Hepatic stellate cell (primary cell): ENCODE data around the gene RBM38.
A peak's percentile ranks its signal among the peaks of the same experiment; 100 is the strongest.

Experiments used
- DNase-seq: peaks from one replicate; pipeline ENCODE4 v3.0.0; 2011; ENCODE audit warnings: low spot score

Gene RBM38

DNA sequence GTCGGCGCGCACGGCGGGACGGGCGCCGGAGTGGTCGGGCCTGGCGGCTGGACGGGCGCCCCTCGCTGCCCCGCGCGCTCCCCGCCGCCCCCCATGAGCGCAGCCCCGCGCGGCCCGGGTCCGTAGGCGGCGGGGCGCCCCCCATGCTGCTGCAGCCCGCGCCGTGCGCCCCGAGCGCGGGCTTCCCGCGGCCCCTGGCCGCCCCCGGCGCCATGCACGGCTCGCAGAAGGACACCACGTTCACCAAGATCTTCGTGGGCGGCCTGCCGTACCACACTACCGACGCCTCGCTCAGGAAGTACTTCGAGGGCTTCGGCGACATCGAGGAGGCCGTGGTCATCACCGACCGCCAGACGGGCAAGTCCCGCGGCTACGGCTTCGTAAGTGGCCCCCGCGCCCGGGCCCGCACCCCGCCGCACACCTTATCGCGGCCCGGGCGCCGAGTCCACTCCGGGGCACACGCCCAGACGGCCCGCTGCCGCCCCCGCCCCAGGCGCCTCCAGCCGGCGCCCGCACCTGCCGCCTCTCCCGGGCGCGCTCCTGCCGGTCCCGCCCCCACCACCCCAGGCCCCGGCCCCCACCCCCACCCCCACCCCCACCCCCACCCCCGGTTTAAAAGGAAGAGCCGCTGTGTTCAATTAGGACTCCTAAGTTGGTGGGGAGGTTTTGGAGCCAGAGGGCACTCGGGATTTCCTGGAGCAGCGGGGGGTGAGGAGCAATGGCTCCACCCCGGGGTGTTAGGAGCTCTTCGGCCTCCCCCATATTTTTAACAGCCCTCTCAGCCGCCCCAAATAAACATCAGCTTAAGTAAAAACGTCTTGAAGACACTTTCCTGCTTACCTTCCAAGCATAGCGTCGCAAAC is 474 bp downstream of the RBM38 start:
- DNase-seq: no peak

DNA sequence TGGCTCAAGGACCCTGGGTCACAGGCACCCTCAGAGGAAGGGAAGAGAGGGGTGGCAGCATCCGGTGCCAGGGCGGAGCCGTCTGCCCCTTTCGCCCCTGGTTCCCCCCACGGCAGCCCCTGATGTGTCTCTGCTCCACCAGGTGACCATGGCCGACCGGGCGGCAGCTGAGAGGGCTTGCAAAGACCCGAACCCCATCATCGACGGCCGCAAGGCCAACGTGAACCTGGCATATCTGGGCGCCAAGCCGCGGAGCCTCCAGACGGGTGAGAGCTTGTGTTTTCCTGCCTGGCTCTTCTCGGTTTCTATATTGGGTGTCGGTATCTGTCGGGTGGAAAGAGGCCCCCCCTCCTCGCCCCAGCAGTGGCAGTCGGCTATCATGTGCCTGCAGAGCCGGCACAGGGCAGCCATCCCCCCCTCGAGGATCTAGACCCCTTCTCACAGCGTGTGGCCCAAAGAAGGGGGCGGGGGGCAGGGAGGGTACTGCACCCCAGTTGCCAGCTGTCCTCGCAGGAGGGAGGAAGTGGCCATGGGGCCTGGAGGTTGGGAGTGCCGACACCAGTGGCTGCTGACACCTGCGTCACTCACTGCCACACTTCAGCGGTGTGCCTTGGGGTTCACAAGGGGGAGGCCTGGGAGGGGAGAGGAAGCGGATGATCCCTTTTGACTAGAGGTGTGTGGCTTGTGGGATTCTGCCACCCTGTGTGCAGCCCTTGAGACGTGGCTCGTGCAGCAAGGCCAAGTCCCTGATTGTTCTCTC is 1.5 kb downstream of the RBM38 start:
- no peak for DNase-seq

DNA sequence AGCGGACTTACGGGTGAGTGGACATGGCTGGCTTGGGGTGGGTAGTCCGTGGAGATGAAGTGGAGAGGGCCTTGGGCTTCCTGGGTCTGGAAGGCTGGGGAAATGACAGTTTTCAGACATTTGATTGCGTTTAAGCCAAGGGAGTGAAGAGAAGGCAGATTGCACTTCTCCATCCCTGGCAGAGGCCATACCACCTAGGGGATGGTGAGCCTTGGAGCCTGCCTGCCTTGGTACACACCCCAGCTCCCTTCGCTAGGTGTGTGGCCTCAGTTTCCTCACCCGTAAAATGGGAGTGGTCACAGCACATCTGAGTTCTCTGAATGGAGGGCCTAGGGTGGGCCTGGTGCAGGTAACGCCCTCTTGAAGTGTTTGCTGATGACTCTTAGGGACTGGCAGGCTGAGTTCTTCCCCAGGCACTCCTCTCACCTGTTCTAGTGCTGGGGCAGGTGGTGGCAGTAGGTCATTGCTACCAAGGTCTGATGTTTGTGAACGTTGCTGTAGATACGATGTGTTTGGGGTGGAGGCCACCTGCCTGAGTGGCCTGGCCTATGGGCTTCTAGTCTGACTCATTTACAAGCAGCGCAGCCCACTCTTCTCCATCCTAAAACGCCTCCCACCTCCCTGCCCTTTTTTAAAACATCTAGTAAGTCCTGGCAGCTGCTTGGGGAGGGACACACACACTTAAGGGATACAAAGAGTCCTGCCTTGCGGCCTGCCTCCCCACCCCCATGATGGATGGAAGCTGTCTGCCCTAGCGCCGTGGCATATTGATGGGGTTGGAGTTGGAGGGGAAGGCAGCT is 2.3 kb downstream of the RBM38 start:
- no peak for DNase-seq

DNA sequence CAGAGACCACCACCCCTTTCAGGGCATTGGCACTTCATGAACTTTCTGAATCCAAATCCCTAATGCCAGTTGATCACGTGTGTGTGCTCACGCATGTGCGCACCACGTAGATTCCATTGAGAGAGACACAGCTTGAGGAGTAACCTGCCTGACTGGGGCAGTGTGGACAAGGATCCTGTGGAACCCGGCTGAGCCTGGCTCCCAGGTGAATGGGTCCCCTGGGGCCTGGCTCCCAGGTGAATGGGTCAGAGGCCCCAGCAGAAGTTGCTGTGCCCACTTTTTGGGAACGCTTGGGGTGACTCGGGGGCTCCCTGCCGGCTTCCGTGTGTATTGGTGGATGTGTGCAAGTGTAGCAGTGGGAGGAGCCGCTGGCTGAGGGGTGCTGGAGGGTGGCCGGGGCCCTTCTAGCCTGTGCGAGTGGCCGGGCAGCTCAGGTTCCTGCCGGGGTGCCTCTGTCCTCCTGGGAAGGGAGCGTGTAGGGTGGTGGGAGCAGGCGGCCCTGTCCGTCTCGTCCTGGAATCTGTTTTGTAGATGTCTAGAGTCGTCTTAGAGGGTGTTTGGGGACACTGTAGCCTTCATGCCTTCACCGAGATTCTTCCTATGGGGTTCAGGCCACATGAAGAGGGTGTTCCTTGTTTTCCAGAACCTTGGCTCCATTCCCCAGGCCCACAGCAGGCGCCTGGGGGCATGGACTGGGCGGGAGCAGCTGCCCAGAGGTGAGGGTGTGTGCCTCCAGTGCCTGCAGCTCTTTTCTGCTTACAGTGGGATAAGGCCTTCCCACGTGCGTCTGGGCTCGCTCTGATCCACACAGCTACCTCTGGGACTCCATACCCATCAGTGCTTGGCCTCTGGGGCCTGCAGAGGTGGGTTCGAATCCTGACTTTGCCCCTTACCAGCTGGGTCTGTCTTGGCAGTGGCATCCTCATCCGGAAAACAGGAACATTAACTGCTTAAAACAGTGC is 3.2 kb downstream of the RBM38 start:
- no peak for DNase-seq

DNA sequence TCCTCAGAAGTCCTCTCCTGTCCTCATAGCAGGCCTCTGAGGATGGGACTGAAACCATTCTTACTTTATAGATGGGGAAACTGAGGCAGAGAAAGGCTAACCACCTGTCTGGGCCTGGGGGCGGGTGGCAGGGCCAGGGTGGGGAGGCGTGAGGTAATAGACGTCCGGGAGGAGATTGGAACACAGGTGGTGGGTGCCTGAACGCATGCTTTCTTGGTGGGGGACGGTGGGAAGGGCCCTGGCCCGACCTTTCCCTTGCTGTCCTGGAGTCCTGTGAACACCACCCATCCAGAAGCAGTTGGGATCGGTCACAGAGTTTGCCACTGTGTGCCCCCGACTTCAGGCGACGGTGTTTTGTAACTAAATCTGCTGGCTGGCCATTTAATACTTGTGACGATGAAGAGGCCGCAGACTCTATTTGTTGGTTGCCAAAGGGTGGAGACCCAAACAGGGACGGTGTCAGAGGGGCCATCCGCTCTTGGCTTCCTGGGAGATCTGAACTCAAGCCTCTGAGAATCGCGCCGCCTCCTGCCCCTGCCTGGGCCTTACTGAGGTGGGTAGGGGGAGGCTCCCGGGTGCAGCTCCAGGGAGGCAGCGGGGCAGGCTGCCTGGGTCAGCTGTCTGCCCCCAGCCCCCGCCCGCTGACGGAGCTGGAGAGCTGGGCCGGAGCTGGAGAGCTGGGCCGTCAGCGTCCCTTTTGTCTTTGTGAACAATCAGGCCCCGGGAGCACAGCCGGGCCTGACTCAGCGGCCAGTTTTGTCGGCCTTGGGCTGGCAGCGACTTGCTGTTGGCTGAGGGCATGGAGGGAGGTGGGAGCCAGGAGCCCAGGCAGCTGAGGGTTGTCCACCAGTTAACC is 4.1 kb downstream of the RBM38 start:
- DNase-seq: no peak

DNA sequence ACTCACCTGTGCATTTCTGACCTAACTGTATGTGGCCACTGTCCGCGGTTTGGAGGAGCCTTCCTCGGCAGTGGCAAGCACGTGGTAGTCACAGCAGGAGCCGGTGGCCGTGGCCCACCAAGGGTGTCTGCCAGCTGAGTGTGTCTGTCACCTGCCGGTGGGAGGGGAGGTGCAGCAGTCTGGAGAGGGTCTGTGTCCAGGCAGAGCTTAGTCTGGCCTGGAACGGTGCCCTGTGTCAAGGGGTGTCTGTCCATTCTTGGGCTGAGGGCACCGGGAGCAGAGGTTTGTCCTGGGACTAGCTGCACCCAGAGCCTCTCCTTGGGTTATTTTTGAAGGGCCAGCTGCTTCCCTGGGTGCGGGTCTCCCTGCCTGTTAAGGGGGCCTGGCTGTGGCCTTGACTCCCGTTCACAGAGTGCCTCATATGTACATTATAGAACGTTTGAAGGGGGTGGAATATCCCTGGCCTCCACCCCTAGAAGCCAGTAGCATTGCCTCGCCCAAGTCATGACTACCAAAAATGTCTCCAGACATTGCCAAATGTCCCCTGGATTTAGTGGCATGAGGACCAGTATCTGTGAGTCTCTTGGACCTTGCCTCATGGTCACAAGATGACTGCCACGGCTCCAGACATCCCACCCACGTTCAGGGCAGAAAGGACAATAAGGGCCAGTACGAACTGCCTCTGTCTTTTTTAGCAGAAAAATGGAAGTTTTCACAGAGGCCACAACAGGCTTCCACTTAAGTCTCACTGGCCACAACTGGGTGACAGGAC is 5.2 kb downstream of the RBM38 start:
- DNase-seq: no peak

DNA sequence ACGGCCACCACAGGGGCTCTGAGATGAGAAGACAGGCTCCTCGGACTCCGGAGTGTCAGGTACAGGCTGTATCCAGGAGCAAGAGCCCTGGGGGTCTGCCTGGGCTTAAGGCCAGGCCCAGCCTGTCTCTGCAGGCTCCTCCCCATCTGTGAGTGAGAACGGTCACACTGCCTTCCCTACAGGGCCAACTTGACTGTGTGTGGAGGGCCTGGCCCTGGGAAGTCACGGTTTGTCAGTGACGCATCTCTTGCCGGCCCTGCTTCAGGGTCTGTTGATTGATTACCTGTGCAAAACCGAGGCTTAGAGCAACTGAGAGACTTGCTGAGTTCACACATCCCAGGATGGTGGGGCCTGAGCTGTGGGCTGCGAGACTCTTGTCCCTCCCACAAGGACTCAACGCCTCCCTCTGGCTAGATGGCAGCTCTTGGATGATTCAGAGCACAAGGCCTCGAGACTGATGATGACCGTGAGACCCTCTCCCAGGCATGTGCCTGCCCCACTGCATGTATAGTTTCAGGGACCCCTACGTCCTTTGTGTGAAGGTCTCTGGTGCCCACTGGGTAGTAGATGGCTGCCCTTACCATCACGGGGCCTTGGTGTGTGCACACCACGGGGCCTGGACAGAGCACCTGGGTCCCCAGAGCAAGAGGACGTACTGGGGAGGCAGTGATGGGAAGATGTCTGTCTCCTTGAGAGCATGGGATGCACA is 5.9 kb downstream of the RBM38 start:
- no peak for DNase-seq

DNA sequence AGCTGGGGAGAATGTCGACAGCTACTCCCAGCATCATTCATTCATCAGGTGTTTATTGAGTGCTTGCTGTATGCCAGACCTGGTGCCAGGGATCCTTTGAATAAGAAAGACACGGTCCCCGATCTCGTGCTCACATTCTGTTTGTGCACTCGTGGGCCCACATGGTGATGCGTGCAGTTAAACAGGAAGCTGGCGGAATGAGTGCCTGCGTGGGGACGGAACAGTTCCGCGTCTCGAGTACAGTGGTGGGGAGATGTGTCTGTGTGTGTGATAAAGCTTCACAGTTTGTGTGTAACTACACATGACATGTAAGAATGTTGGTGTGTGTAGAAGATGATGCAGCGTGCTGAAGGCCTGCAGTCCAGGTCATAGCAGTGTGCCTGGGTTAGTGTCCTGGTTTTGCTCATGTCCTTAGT is 6.5 kb downstream of the RBM38 start:
- DNase-seq: no peak

DNA sequence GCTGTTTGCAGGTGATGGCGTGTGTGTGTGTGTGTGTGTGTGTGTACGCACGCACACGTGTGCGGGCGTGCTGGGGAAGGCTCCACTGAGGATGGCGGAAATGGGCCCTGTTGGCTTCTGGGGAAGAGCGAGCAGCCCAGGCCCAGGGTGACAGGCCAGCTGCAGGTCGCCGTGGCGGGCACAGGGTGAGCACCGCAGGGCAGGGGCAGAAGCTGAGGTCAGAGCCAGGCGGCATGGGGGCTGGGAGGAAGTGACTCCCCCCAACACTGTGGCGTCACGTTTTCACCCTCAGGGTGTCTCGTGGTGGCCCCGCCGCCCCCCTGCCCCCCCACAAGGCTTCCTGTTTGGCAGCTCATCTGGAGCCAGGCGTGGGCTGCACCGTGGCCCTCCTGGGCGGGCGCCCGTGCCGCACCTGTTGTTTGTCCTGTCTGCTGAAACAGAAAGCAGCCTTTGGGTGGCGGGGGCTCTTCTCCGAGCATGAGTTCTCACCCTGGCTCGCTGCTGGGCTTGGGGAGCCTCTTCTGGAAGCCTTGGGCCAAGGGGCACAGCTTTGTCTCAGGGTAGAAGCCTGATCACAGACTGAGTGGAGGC is 7.1 kb downstream of the RBM38 start:
- no peak for DNase-seq

DNA sequence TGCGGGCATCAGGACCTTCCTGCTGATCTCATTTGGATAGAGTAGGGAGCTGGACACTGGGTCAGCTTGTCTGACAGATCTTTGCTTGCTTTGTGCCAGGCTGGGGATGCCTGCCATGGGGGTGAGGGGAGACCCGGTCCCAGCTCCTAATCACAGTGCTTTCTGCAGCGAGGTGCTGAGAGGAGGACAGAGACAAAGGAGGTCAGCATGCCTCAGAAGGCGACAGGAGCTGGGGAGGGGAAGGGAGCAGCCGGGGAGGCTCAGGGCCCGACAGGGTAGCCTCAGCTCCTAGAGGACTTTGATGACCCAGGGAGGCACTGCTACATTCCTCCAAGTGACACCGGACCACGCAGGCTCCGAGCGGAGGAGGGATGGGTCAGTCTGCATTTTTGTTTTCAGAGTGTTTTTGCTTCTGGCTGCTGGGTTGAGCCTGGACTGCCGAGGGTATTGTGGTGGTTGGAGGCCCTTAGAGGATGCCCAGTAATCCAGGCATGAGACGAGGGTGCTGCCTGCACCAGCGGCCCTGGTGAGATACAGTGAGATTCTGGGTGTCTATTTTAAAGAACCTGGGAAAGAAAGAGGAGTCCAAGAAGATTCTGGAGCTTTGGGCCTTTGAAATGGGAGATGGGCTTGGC is 7.8 kb downstream of the RBM38 start:
- DNase-seq: no peak

DNA sequence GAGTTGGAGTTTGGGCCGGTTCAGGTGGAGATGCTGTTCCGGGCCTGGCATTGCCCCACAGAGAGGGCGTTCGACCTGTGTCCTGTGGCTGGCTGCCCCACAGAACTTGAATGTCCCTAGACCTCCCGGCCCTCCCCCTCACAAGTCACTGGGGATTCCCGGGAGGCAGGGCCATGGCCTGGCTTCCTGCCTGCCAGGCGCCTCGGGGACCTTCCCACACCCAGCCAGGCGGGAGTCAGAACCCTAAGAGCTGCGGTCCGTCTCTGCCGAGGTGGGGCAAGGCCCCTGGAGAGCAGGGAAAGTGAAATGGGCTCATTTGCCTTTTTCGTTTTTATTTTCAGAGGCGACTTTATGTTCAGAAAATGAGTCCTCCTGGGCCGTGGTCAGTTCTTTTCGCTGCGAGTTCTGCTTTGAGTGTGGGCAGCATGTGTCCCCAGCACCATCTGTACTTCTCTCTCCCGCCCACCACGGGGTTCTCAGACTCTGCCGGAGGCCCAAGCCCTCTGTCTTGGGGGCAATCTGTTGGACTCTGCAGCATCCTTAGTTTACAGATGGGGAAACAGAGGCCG is 8.5 kb downstream of the RBM38 start:
- peak; percentile 63 for DNase-seq

DNA sequence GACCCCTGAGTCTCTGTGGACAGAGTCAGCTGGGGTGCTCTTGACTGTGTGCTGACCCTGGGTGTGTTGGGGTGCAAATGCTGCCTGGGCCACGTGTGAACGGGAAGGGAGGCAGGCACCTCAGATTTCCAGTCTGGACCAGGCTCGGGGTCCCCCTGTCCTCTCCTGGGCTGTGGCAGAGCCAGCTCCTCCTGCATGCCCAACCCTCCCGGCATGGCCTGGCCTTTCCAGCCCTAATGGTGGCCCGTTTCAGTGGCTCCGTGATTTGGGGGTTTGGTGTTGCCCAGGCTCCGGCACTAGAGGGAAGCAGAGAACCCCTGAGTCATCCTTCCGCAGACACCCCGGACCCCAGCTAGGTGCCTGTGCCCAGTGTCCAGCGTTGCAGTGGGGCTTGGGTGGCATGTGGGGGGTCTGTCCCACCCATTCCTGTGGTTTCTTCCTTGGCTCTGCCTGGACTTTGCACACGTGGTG is 9.1 kb downstream of the RBM38 start:
- DNase-seq: no peak

DNA sequence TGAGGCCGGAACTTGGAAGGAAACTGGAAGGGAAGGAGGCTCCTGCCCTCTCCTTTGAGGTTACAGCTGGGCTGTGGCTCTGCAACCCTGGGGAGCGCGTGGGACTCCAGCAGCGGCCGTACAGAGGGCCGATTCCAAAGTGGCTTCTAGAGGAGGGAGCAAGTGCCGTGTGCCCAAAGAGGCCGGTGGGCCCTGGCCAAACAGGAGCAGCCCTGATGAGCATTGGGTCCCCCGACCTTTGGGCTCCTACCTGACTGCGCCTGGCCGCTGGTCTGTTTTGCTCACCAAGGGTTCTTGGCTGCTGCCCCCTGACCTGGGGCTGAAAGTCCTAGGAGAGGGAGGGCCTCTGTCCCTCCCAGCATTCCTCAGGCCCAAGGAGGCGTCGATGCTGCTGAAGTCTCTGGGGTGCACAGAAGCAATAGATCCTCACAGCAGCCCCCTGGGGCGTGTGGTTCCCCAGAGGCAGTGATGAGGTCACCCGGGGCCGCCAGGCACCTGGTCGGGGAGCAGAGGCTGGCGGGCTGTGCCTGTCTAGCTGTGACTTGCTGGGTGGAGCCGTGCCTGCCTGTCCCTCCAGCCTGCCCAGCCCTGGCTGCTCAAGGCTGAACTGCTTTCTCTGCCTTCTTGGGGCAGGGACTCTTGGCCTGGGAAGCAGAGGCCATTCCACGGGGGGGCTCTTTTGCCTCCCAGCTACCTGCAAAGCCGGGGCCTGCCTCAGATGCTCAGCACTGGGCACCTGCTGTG is 9.8 kb downstream of the RBM38 start:
- no peak for DNase-seq

DNA sequence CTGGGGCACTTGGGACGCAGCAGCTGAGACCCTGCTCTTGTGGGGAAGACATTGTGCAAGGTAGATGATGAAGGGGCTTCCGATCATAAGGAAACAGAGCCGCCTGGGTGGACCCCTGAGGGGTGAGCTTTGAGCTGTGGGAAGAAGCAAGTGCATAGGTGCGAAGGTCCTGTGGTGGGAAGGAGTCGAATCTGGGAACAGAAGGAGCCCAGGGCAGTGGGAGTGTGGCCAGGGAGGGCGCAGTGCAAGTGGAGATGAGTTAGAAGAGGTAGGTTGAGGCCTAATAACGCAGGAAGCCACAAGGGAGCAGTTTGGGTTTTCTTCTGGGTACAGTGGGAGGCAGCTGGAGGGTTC is 10.3 kb downstream of the RBM38 start:
- DNase-seq: no peak

DNA sequence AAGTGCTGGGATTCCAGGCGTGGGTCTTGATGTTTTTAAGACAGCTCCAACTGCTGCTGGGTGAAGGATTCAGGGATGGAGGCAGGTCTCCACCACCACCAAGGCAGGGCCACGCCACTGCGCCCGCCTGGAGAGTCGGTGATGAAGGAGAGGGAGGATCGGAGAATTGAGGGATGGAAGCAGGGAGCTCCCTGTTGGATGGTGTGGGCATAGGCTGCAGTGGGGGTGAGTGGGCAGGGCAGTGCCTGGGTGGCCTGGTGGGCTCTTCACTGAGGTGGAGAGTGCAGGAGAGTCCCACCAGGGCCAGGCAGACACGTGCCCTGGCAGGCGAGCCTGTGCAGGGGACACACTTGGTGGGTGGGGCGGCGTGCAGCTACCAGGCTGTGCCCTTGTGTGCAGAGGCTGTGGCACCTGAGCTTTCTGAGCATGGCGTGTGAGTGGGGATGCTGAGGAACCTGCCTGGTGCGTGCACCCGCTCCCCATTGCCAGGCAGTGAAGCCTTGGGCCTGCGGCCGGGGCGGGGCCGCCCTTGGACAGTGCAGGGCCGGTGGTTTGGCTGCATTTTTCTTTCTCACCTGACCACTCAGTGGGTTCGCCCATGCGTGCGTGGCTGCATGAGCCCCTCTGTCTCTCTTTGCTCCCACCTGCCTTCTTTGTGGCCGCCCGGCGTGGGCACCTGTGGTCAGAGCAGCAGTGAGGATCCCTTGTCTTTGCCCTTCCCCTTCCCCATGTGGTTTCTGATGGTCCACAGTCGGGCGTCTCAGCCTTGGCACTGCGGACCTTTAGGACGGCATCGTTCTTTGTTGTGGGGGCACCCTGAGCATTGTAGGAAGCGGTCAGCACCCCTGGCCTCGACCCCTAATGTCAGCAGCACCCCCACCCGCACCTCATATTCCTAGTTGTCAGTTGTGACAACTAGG is 11.3 kb downstream of the RBM38 start:
- DNase-seq: no peak

DNA sequence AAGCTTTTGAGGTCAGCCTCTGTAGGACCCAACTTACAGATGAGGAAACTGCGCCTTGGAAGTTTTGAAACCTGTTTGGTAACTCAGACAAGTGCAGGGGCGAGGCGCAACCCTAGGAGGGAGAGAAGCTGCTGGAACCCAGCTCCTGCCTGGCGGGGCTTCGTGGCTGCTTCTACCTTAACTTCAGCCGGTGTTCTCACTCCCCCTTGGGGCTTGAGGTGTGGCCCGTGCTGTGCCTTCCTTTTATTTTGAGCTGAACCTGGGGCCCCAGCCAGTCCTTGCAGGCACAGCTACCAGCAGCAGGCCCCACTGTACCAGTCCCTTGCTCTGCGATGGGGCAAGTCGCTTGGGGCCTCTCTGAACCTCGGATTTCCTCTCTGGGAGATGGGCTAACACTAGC is 12.0 kb downstream of the RBM38 start:
- no peak for DNase-seq
